HEK293 (cell line): ENCODE data around the gene RBM27.

ENCODE experiments used
- BCL6B ChIP-seq: fragments of 450-650 bp; formaldehyde crosslinking; IDR thresholded peaks from 2 replicates; pipeline ENCODE4 v1.5.1; 2017; ENCODE audit warnings: missing biosample characterization, missing genetic modification characterization
- FEZF1 ChIP-seq: fragments of 450-650 bp; formaldehyde crosslinking; IDR thresholded peaks from 2 replicates; pipeline ENCODE4 v1.5.1; 2016; ENCODE audit warnings: missing biosample characterization, missing genetic modification characterization
- GLI2 ChIP-seq: fragments of 450-650 bp; formaldehyde crosslinking; IDR thresholded peaks from 2 replicates; pipeline ENCODE4; 2017; ENCODE audit warnings: missing biosample characterization, missing genetic modification characterization, low read depth, borderline replicate concordance
- SP3 ChIP-seq: fragments of 450-650 bp; formaldehyde crosslinking; IDR thresholded peaks from 2 replicates; pipeline ENCODE4 v1.5.1; 2016; ENCODE audit warnings: missing biosample characterization, missing genetic modification characterization
- WT1 ChIP-seq: fragments of 450-650 bp; formaldehyde crosslinking; IDR thresholded peaks from 2 replicates; pipeline ENCODE4 v1.5.1; 2016; ENCODE audit warnings: missing biosample characterization, missing genetic modification characterization
- ZBTB17 ChIP-seq: fragments of 450-650 bp; formaldehyde crosslinking; IDR thresholded peaks from 2 replicates; pipeline ENCODE4 v1.5.1; 2016; ENCODE audit warnings: missing biosample characterization, missing genetic modification characterization
- ZBTB49 ChIP-seq: fragments of 450-650 bp; formaldehyde crosslinking; IDR thresholded peaks from 2 replicates; pipeline ENCODE4 v1.5.1; 2016; ENCODE audit warnings: missing biosample characterization, missing genetic modification characterization, low read depth
- ZNF138 ChIP-seq: fragments of 450-650 bp; formaldehyde crosslinking; IDR thresholded peaks from 2 replicates; pipeline ENCODE4 v1.5.1; 2016; ENCODE audit warnings: missing biosample characterization, missing genetic modification characterization, borderline replicate concordance
- ZNF157 ChIP-seq: fragments of 450-650 bp; formaldehyde crosslinking; IDR thresholded peaks from 2 replicates; pipeline ENCODE4 v1.5.1; 2016; ENCODE audit warnings: missing biosample characterization, missing genetic modification characterization
- ZNF174 ChIP-seq: fragments of 450-650 bp; formaldehyde crosslinking; IDR thresholded peaks from 2 replicates; pipeline ENCODE4 v1.5.0; 2017; ENCODE audit warnings: missing biosample characterization, mild to moderate bottlenecking, missing genetic modification characterization
- ZNF175 ChIP-seq: fragments of 450-650 bp; formaldehyde crosslinking; IDR thresholded peaks from 2 replicates; pipeline ENCODE4 v1.5.1; 2016; ENCODE audit warnings: missing biosample characterization, missing genetic modification characterization
- ZNF19 ChIP-seq: fragments of 450-650 bp; formaldehyde crosslinking; IDR thresholded peaks from 2 replicates; pipeline ENCODE4; 2016; ENCODE audit warnings: missing biosample characterization, missing genetic modification characterization, low read depth
- ZNF211 ChIP-seq: fragments of 450-650 bp; formaldehyde crosslinking; IDR thresholded peaks from 2 replicates; pipeline ENCODE4 v1.5.1; 2016; ENCODE audit warnings: low read depth, missing biosample characterization, missing genetic modification characterization
- ZNF223 ChIP-seq: fragments of 450-650 bp; formaldehyde crosslinking; IDR thresholded peaks from 2 replicates; pipeline ENCODE4 v1.5.1; 2016; ENCODE audit warnings: missing biosample characterization, missing genetic modification characterization
- ZNF24 ChIP-seq: fragments of 450-650 bp; formaldehyde crosslinking; IDR thresholded peaks from 2 replicates; pipeline ENCODE4 v1.5.1; 2016; ENCODE audit warnings: missing biosample characterization, missing genetic modification characterization
- ZNF248 ChIP-seq: fragments of 450-650 bp; formaldehyde crosslinking; IDR thresholded peaks from 2 replicates; pipeline ENCODE4 v1.5.1; 2017; ENCODE audit warnings: missing biosample characterization, missing genetic modification characterization
- ZNF274 ChIP-seq, 2 experiments: fragments of 200-500 bp in 1 of 2; fragments of 450-650 bp in 1 of 2; sonication (Bioruptor generic) in 1 of 2; formaldehyde crosslinking in 1 of 2; IDR thresholded peaks; 2 replicates each; pipeline versions ENCODE4 v1.5.1 to v1.6.1; 2014 to 2016; ENCODE audit warnings: borderline replicate concordance in 1 of 2, inconsistent platforms in 1 of 2, low read length in 1 of 2, missing biosample characterization in 1 of 2, missing genetic modification characterization in 1 of 2
- ZNF302 ChIP-seq: fragments of 450-650 bp; formaldehyde crosslinking; IDR thresholded peaks from 2 replicates; pipeline ENCODE4 v1.5.1; 2016; ENCODE audit warnings: missing biosample characterization, missing genetic modification characterization, low read depth
- ZNF366 ChIP-seq: fragments of 450-650 bp; formaldehyde crosslinking; conservative IDR thresholded peaks from 2 replicates; pipeline ENCODE4 v1.5.1; 2016; ENCODE audit warnings: missing biosample characterization, missing genetic modification characterization
- ZNF600 ChIP-seq: fragments of 450-650 bp; formaldehyde crosslinking; IDR thresholded peaks from 2 replicates; pipeline ENCODE4 v1.5.1; 2016; ENCODE audit warnings: missing biosample characterization, missing genetic modification characterization
- ZNF624 ChIP-seq: fragments of 450-650 bp; formaldehyde crosslinking; IDR thresholded peaks from 2 replicates; pipeline ENCODE4 v1.5.1; 2017; ENCODE audit warnings: missing biosample characterization, missing genetic modification characterization
- ZNF639 ChIP-seq: fragments of 450-650 bp; formaldehyde crosslinking; IDR thresholded peaks from 2 replicates; pipeline ENCODE4 v1.5.1; 2016; ENCODE audit warnings: missing biosample characterization, missing genetic modification characterization
- ZNF776 ChIP-seq: fragments of 450-650 bp; formaldehyde crosslinking; IDR thresholded peaks from 2 replicates; pipeline ENCODE4 v1.5.0; 2017; ENCODE audit warnings: missing biosample characterization, missing genetic modification characterization, borderline replicate concordance
- ZNF777 ChIP-seq: fragments of 450-650 bp; formaldehyde crosslinking; IDR thresholded peaks from 2 replicates; pipeline ENCODE4 v1.5.1; 2017; ENCODE audit warnings: missing biosample characterization, missing genetic modification characterization, borderline replicate concordance
- ZNF785 ChIP-seq: fragments of 450-650 bp; formaldehyde crosslinking; IDR thresholded peaks from 2 replicates; pipeline ENCODE4 v1.5.1; 2016; ENCODE audit warnings: missing biosample characterization, missing genetic modification characterization
- ZNF830 ChIP-seq: fragments of 450-650 bp; IDR thresholded peaks from 2 replicates; pipeline ENCODE4 v1.5.0; 2018; ENCODE audit warnings: missing biosample characterization, missing genetic modification characterization, low read depth, mild to moderate bottlenecking, moderate library complexity
- TF ChIP-seq, protein P1 (sequence below): fragments of 450-650 bp; formaldehyde crosslinking; IDR thresholded peaks from 2 replicates; pipeline ENCODE4 v1.5.1; 2016; ENCODE audit warnings: missing biosample characterization, missing genetic modification characterization
- TF ChIP-seq, protein P2 (sequence below): fragments of 450-650 bp; formaldehyde crosslinking; IDR thresholded peaks from 2 replicates; pipeline ENCODE4 v1.5.1; 2016; ENCODE audit warnings: missing biosample characterization, missing genetic modification characterization
- TF ChIP-seq, protein P3 (sequence below): fragments of 450-650 bp; formaldehyde crosslinking; optimal IDR thresholded peaks from 2 replicates; pipeline ENCODE3; 2016; ENCODE audit warnings: missing biosample characterization, mild to moderate bottlenecking, missing genetic modification characterization
- TF ChIP-seq, protein P4 (sequence below): fragments of 450-650 bp; formaldehyde crosslinking; IDR thresholded peaks from 2 replicates; pipeline ENCODE4 v1.5.1; 2016; ENCODE audit warnings: missing biosample characterization, missing genetic modification characterization

The RBM27 gene

GRCh38 chr5:146213210-146213826, 9.9 kb downstream of the RBM27 start (continued):
- TF ChIP-seq ZBTB49 (tag by site-specific recombination) (no peak), ZNF600 (tag by site-specific recombination) (no peak), ZNF138 (tag by site-specific recombination) (no peak), BCL6B (tag by site-specific recombination) (no peak; the same call in 1 of the 2 replicates), FEZF1 (tag by site-specific recombination) (no peak), ZNF785 (tag by site-specific recombination) (no peak), ZNF624 (tag by site-specific recombination) (no peak), ZNF248 (tag by site-specific recombination) (no peak), ZNF24 (no peak), ZNF776 (tag by site-specific recombination) (no peak), ZBTB17 (tag by site-specific recombination) (peak; percentile 66), GLI2 (tag by site-specific recombination) (no peak; the same call in 1 of the 2 replicates), ZNF302 (tag by site-specific recombination) (no peak), ZNF211 (no peak), ZNF174 (tag by site-specific recombination) (no peak), ZNF366 (tag by site-specific recombination) (peak; percentile 79), ZNF175 (tag by site-specific recombination) (no peak), ZNF639 (tag by site-specific recombination) (no peak), ZNF157 (tag by site-specific recombination) (no peak), SP3 (tag by site-specific recombination) (no peak), ZNF830 (tag by site-specific recombination) (peak; percentile 90), ZNF274 (IDR thresholded peaks at IDR 0.05; ENCODE audit: low read length) (no peak), ZNF274 (tag by site-specific recombination; IDR thresholded peaks at IDR 0.05; ENCODE audit: borderline replicate concordance) (no peak), ZNF777 (tag by site-specific recombination) (no peak), ZNF223 (tag by site-specific recombination) (no peak), ZNF19 (tag by site-specific recombination) (no peak), WT1 (tag by site-specific recombination) (0 out of 2 replicates have a peak, but pooled peaks have one; percentile 28)
- TF ChIP-seq, protein P1, sequence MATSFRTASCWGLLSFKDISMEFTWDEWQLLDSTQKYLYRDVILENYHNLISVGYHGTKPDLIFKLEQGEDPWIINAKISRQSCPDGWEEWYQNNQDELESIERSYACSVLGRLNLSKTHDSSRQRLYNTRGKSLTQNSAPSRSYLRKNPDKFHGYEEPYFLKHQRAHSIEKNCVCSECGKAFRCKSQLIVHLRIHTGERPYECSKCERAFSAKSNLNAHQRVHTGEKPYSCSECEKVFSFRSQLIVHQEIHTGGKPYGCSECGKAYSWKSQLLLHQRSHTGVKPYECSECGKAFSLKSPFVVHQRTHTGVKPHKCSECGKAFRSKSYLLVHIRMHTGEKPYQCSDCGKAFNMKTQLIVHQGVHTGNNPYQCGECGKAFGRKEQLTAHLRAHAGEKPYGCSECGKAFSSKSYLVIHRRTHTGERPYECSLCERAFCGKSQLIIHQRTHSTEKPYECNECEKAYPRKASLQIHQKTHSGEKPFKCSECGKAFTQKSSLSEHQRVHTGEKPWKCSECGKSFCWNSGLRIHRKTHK (tag by site-specific recombination), result no peak
- TF ChIP-seq, protein P2, sequence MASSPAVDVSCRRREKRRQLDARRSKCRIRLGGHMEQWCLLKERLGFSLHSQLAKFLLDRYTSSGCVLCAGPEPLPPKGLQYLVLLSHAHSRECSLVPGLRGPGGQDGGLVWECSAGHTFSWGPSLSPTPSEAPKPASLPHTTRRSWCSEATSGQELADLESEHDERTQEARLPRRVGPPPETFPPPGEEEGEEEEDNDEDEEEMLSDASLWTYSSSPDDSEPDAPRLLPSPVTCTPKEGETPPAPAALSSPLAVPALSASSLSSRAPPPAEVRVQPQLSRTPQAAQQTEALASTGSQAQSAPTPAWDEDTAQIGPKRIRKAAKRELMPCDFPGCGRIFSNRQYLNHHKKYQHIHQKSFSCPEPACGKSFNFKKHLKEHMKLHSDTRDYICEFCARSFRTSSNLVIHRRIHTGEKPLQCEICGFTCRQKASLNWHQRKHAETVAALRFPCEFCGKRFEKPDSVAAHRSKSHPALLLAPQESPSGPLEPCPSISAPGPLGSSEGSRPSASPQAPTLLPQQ (tag by site-specific recombination), result peak; percentile 58; the same call in 1 of the 2 replicates
- TF ChIP-seq, protein P3, sequence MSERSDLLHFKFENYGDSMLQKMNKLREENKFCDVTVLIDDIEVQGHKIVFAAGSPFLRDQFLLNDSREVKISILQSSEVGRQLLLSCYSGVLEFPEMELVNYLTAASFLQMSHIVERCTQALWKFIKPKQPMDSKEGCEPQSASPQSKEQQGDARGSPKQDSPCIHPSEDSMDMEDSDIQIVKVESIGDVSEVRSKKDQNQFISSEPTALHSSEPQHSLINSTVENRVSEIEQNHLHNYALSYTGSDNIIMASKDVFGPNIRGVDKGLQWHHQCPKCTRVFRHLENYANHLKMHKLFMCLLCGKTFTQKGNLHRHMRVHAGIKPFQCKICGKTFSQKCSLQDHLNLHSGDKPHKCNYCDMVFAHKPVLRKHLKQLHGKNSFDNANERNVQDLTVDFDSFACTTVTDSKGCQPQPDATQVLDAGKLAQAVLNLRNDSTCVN, result no peak
- TF ChIP-seq, protein P4, sequence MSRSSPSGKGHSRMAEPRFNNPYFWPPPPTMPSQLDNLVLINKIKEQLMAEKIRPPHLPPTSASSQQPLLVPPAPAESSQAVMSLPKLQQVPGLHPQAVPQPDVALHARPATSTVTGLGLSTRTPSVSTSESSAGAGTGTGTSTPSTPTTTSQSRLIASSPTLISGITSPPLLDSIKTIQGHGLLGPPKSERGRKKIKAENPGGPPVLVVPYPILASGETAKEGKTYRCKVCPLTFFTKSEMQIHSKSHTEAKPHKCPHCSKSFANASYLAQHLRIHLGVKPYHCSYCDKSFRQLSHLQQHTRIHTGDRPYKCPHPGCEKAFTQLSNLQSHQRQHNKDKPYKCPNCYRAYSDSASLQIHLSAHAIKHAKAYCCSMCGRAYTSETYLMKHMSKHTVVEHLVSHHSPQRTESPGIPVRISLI (tag by site-specific recombination), result peak; percentile 91
